HCT116 (cell line): ENCODE data around the gene LUC7L.

Experiments
- EZH2 ChIP-seq: fragments of 200-600 bp; sonication (generic); IDR thresholded peaks from 2 replicates; pipeline ENCODE4 v1.6.1; 2017; ENCODE audit warnings: antibody characterized with exemption, mixed run types
- FOSL1 ChIP-seq: IDR thresholded peaks from 2 replicates; pipeline ENCODE4 v1.6.1; 2012; ENCODE audit warnings: low read depth
- RAD21 ChIP-seq: IDR thresholded peaks from 2 replicates; pipeline ENCODE4 v1.6.1; 2012; ENCODE audit warnings: low read depth, mild to moderate bottlenecking
- SRF ChIP-seq: IDR thresholded peaks from 2 replicates; pipeline ENCODE4 v1.6.1; 2012; ENCODE audit warnings: low read depth
- YY1 ChIP-seq: IDR thresholded peaks from 2 replicates; pipeline ENCODE4 v1.6.1; 2011; ENCODE audit warnings: low read length, low read depth, moderate library complexity, mild to moderate bottlenecking; ENCODE audit not compliant: insufficient replicate concordance; ENCODE audit errors: extremely low read depth
- TF ChIP-seq, protein P1 (sequence below), 3 experiments: fragments of 200-600 bp in 1 of 3; sonication (generic) in 1 of 3; IDR thresholded peaks in 2 of 3; conservative IDR thresholded peaks in 1 of 3; 2 replicates each; pipeline ENCODE4 v1.5.1; 2012 to 2017; ENCODE audit warnings: low read depth in 2 of 3, low read length in 2 of 3, antibody characterized with exemption in 1 of 3, borderline replicate concordance in 1 of 3, control low read depth in 1 of 3, mild to moderate bottlenecking in 1 of 3, mixed read lengths in 1 of 3, mixed run types in 1 of 3, moderate library complexity in 1 of 3; ENCODE audit not compliant: insufficient read depth in 1 of 3
- TF ChIP-seq, protein P2 (sequence below): IDR thresholded peaks from 2 replicates; pipeline ENCODE4 v1.6.1; 2012; ENCODE audit warnings: low read depth

DNA sequence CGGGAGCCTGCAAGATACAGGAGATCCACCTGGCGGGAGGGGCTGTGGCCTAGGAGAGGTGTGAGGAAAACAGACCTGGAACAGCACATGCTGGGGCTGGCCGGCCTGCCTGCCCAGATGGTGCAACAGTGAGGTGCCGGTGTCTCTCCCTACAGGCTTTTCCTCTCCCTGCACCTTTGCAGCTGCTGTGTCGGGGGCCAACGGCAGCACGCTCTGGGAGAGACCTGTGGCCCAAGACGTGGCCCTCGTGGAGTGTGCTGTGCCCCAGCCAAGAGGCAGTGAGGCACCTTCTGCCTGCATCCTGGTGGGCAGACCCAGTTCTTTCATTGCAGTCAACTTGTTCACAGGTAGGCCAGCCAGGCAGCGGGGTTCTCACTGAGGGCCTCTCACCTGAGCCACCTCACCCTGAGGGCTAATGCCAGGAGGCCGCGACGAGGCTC is 30.6 kb upstream of the LUC7L start:
- TF ChIP-seq RAD21 (no peak), EZH2 (no peak), YY1 (no peak), FOSL1 (no peak), SRF (no peak)
- TF ChIP-seq, protein P1, sequence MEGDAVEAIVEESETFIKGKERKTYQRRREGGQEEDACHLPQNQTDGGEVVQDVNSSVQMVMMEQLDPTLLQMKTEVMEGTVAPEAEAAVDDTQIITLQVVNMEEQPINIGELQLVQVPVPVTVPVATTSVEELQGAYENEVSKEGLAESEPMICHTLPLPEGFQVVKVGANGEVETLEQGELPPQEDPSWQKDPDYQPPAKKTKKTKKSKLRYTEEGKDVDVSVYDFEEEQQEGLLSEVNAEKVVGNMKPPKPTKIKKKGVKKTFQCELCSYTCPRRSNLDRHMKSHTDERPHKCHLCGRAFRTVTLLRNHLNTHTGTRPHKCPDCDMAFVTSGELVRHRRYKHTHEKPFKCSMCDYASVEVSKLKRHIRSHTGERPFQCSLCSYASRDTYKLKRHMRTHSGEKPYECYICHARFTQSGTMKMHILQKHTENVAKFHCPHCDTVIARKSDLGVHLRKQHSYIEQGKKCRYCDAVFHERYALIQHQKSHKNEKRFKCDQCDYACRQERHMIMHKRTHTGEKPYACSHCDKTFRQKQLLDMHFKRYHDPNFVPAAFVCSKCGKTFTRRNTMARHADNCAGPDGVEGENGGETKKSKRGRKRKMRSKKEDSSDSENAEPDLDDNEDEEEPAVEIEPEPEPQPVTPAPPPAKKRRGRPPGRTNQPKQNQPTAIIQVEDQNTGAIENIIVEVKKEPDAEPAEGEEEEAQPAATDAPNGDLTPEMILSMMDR (IDR thresholded peaks at IDR 0.05 in 2 of 3, conservative IDR thresholded peaks at IDR 0.05 in 1 of 3; ENCODE audit: borderline replicate concordance in 1 of 3, insufficient read depth in 1 of 3, low read depth in 2 of 3, low read length in 2 of 3), result no peak
- TF ChIP-seq, protein P2, sequence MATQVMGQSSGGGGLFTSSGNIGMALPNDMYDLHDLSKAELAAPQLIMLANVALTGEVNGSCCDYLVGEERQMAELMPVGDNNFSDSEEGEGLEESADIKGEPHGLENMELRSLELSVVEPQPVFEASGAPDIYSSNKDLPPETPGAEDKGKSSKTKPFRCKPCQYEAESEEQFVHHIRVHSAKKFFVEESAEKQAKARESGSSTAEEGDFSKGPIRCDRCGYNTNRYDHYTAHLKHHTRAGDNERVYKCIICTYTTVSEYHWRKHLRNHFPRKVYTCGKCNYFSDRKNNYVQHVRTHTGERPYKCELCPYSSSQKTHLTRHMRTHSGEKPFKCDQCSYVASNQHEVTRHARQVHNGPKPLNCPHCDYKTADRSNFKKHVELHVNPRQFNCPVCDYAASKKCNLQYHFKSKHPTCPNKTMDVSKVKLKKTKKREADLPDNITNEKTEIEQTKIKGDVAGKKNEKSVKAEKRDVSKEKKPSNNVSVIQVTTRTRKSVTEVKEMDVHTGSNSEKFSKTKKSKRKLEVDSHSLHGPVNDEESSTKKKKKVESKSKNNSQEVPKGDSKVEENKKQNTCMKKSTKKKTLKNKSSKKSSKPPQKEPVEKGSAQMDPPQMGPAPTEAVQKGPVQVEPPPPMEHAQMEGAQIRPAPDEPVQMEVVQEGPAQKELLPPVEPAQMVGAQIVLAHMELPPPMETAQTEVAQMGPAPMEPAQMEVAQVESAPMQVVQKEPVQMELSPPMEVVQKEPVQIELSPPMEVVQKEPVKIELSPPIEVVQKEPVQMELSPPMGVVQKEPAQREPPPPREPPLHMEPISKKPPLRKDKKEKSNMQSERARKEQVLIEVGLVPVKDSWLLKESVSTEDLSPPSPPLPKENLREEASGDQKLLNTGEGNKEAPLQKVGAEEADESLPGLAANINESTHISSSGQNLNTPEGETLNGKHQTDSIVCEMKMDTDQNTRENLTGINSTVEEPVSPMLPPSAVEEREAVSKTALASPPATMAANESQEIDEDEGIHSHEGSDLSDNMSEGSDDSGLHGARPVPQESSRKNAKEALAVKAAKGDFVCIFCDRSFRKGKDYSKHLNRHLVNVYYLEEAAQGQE, result no peak
